ENCODE data around the gene TRIM8. TPM values are rescaled to one million over a fixed set of nuclear protein-coding genes. Genes with fewer than 3 reads are reported as not detected.
A peak's percentile ranks its signal among the peaks of the same experiment; 100 is the strongest.

TRIM8 gene
- total and polyA plus RNA-seq, 2 donors (not counting 1 experiment from before 2014, with no cell fraction given), result 44.9 to 74.4 TPM

DNA sequence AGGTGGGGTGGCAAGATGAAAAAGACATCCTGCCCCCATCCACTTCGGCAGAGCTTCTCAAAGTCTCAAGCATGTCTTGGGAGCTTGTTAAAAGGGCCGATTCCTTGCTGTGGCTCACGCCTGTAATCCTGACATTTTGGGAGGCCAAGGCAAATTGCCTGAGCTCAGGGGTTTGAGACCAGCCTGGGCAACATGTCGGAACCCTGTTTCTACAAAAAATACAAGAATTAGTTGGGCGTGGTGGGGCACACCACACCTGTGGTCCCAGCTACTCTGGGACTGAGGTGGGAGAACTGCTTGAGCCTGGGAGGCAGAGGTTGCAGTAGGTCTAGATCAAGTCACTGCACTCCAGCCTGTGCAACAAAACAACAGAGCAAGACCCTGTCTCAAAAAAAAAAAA lies 14.5 kb downstream of the TRIM8 start:
- ChIA-PET POLR2A (interaction anchor here (3.5 kb wide), 1 partner anchor 14 kb away, joined by 31 read pairs; the partner anchor contains the start of gene TRIM8), CTCF (interaction anchor here (1.3 to 1.8 kb wide), 3 partner anchors 15 to 49 kb away, joined by 3 to 5 read pairs (median 4); no protein-coding TSS in a partner anchor)
- no peak overlapping the region for H3K4me2 ChIP-seq (replicated peaks; ENCODE audit: low read depth, low read length, poor library complexity, severe bottlenecking)
- ATAC-seq (ENCODE audit: low read depth), result no peak
- intact Hi-C loops (cut with micrococcal nuclease), result no loop called here
- H3K27me3 ChIP-seq (replicated peaks in 1 of 4; ENCODE audit: control extremely low read depth in 1 of 4, control insufficient read depth in 3 of 4, insufficient read depth in 4 of 4, low read length in 3 of 4), result no peaks in the 10 kb centered on the region
- H3K9me3 ChIP-seq (ENCODE audit: control extremely low read depth in 1 of 3, control insufficient read depth in 2 of 3, insufficient read depth in 1 of 3, low read length in 2 of 3), result no peaks in the 10 kb centered on the region
- peaks cover 12 to 17% of the 10 kb centered on the region in 2 donors for H3K4me1 ChIP-seq (ENCODE audit: control insufficient read depth in 2 of 2, insufficient read depth in 2 of 2, low read length in 2 of 2)
- peak overlapping the region; percentile 50 for H3K27ac Mint-ChIP-seq
- no peak overlapping the region for H3K9ac ChIP-seq (ENCODE audit: low read length)
- 58% methylated on average over 4 of the region's 5 CpGs for WGBS (ENCODE audit: insufficient coverage)
- no peaks in the 10 kb centered on the region for H3K27me3 Mint-ChIP-seq
- TF ChIP-seq CTCF (IDR thresholded peaks at IDR 0.05) (no peak), EZH2 (IDR thresholded peaks at IDR 0.05; ENCODE audit: borderline replicate concordance, insufficient read depth, low read depth, low read length, poor library complexity, severe bottlenecking) (no peak)
- peaks cover 29% of the 10 kb centered on the region for H4K20me1 ChIP-seq (ENCODE audit: control insufficient read depth, insufficient read depth, low read length, poor library complexity, severe bottlenecking)
- peaks cover 1 to 44% of the 10 kb centered on the region in 2 experiments for H3K36me3 ChIP-seq (replicated peaks in 1 of 2; ENCODE audit: control extremely low read depth in 1 of 2, control insufficient read depth in 1 of 2, extremely low read depth in 1 of 2, insufficient read depth in 2 of 2, low read length in 1 of 2)
- DNase-seq, result no peak
- no peaks in the 10 kb centered on the region for H3K9me3 Mint-ChIP-seq (ENCODE audit: insufficient read depth)
- H3K79me2 ChIP-seq (ENCODE audit: control insufficient read depth, insufficient read depth, low read length), result peaks cover 15% of the 10 kb centered on the region
- H3K4me3 Mint-ChIP-seq, result no peak overlapping the region
- peaks cover 25% of the 10 kb centered on the region for H3K4me1 Mint-ChIP-seq
- H3K27ac ChIP-seq (ENCODE audit: low read length in 2 of 2), result no peak overlapping the region
- no peak overlapping the region for H3K4me3 ChIP-seq (ENCODE audit: control extremely low read depth in 1 of 5, extremely low read depth in 1 of 5, insufficient read depth in 1 of 5, low read depth in 2 of 5, low read length in 4 of 5)
- no peak overlapping the region for H2AFZ ChIP-seq (ENCODE audit: insufficient read depth, low read depth, low read length, poor library complexity, severe bottlenecking)

DNA sequence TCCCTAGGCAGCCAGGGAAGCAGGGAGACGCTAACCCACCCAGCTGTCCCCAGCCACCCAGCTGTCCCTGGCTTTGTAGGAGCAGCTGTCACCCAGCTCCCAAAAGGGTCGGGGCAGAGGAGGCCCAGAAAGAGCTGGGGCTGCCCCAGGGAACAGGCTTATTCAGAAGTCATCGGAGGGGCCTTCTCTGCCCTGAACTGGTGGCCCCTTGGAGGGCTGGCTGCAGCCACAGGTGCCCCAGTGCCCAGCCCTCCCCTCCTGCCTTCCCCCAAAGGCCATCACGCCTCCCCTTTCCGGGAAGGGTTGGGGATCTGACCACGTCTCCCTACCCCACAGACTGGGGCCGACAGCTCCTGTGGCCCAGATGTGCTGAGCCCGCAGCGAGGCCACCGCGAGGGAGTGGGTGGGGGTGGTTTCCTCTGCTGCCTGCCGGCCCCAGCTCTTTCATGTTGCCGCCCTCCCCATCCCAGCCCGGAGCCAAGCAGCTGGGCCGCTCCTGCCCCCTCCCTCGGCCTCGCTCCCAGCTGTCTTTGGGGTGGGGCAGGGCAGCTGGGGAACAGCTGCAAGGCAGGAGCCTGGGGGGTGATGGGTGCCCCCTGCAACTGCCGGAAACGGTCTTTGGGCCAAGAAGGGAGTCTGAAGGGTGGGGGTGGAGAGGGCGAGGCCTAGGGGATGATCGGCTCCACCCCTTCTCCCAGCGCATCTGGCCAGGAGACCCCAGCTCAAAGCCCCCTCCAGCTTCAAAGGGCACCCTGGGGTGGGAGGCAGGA lies 16.8 kb downstream of the TRIM8 start:
- H3K4me3 ChIP-seq (ENCODE audit: control extremely low read depth in 1 of 5, extremely low read depth in 1 of 5, insufficient read depth in 1 of 5, low read depth in 2 of 5, low read length in 4 of 5), result peak overlapping the region in 2 of 5 experiments; percentile 8 to 12
- DNase-seq, result peak; percentile 43

More for the DNA sequence above, 16.8 kb downstream of the TRIM8 start:
- Histone ChIP-seq H3K27me3 (replicated peaks in 1 of 4; ENCODE audit: control extremely low read depth in 1 of 4, control insufficient read depth in 3 of 4, insufficient read depth in 4 of 4, low read length in 3 of 4) (no peaks in the 10 kb centered on the region), H3K79me2 (ENCODE audit: control insufficient read depth, insufficient read depth, low read length) (no peaks in the 10 kb centered on the region), H3K27ac (ENCODE audit: low read length in 2 of 2) (peak overlapping the region in 1 of 2 donors; percentile 23), H3K4me2 (replicated peaks; ENCODE audit: low read depth, low read length, poor library complexity, severe bottlenecking) (peak overlapping the region; percentile 67), H3K9ac (ENCODE audit: low read length) (peak overlapping the region; percentile 41), H3K9me3 (ENCODE audit: control extremely low read depth in 1 of 3, control insufficient read depth in 2 of 3, insufficient read depth in 1 of 3, low read length in 2 of 3) (no peaks in the 10 kb centered on the region), H3K4me1 (ENCODE audit: control insufficient read depth in 2 of 2, insufficient read depth in 2 of 2, low read length in 2 of 2) (peaks cover 12 to 15% of the 10 kb centered on the region in 2 donors), H4K20me1 (ENCODE audit: control insufficient read depth, insufficient read depth, low read length, poor library complexity, severe bottlenecking) (peaks cover 6% of the 10 kb centered on the region), H3K36me3 (replicated peaks in 1 of 2; ENCODE audit: control extremely low read depth in 1 of 2, control insufficient read depth in 1 of 2, extremely low read depth in 1 of 2, insufficient read depth in 2 of 2, low read length in 1 of 2) (peaks cover 0 to 23% of the 10 kb centered on the region in 2 experiments), H2AFZ (ENCODE audit: insufficient read depth, low read depth, low read length, poor library complexity, severe bottlenecking) (peak overlapping the region; percentile 32)
- Mint-ChIP-seq H3K27ac (peak overlapping the region; percentile 56), H3K4me1 (peaks cover 16% of the 10 kb centered on the region), H3K4me3 (peak overlapping the region; percentile 49), H3K27me3 (no peaks in the 10 kb centered on the region), H3K9me3 (ENCODE audit: insufficient read depth) (no peaks in the 10 kb centered on the region)
- ChIA-PET CTCF (interaction anchor here (0.6 to 1.8 kb wide), 3 partner anchors 15 to 52 kb away, joined by 3 to 12 read pairs (median 3); partner anchors contain the start of gene TRIM8), POLR2A (interaction anchor here (2.0 to 3.5 kb wide), 2 partner anchors 14 to 16 kb away, joined by 10 to 31 read pairs; partner anchors contain the start of gene TRIM8)
- intact Hi-C loops (cut with micrococcal nuclease), result loop anchor here (2.0 kb wide), 1 partner anchor 14 kb away; no protein-coding TSS in a partner anchor
- TF ChIP-seq EZH2 (IDR thresholded peaks at IDR 0.05; ENCODE audit: borderline replicate concordance, insufficient read depth, low read depth, low read length, poor library complexity, severe bottlenecking) (no peak), CTCF (IDR thresholded peaks at IDR 0.05) (no peak)
- 0% methylated on average over 8 of the region's 22 CpGs for WGBS (ENCODE audit: insufficient coverage)
- peak; percentile 66 for ATAC-seq (ENCODE audit: low read depth)
